Activated naive CD4-positive, alpha-beta T cell treated with anti-CD3 and anti-CD28 coated beads, Interleukin-2, amount 50 U/mL, for 24 hours (primary cell): ENCODE data around the gene HPCAL1.
A peak's percentile ranks its signal among the peaks of the same experiment; 100 is the strongest.

Experiments used
- H3K27ac Mint-ChIP-seq: one replicate; pipeline ENCODE4 v1.8.0; 2021; ENCODE audit warnings: mild to moderate bottlenecking, mixed read lengths
- H3K27me3 Mint-ChIP-seq: one replicate; pipeline ENCODE4 v1.8.0; 2021; ENCODE audit warnings: mixed read lengths
- H3K36me3 Mint-ChIP-seq: one replicate; pipeline ENCODE4 v1.8.0; 2021; ENCODE audit warnings: mixed read lengths
- H3K4me1 Mint-ChIP-seq: one replicate; pipeline ENCODE4 v1.8.0; 2021; ENCODE audit warnings: mixed read lengths
- H3K4me3 Mint-ChIP-seq: one replicate; pipeline ENCODE4 v1.8.0; 2021; ENCODE audit warnings: mild to moderate bottlenecking, mixed read lengths
- H3K9me3 Mint-ChIP-seq: one replicate; pipeline ENCODE4 v1.8.0; 2021; ENCODE audit warnings: mixed read lengths

HPCAL1 gene

DNA sequence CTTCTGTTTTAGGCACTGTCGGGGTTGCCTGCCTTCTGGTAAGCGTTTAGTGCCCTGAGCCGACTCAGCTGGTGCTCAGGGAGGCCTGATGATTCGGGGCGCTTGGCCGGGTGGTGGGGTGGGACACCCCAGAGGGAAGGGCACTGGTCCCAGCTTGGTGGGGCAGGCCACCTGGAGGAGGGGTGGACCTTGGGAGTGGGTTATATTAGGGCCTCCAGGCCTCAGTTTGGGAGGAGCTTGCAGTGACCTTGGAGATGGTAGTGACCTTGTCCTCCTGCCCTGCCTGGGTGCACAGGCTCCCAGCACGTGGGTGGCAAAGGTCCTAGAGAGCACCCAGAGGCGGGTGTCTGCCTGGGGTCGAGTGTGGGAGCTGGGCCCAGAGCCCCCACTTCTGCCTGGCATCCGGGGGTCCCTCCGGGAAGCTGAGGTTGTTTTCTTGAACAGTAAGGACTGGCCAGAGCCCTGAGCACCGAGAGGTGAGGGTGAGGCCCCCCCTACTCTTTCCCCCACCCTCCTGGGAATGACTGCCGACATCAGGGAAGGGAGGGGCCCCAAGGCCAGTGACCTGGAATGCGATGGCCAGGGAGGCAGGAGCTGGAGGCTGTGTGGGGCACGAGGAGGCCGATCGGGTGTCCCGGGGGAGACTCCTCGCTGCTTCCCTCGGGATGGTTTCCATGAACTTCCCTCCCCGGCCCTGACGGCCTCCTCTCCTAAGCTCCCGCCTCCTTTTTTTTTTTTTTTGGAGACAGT, 61.3 kb downstream of the HPCAL1 start:
- Mint-ChIP-seq H3K4me3 (no peak overlapping the region), H3K27ac (no peak overlapping the region), H3K4me1 (peaks cover 47% of the 10 kb centered on the region), H3K36me3 (no peaks in the 10 kb centered on the region), H3K27me3 (no peaks in the 10 kb centered on the region), H3K9me3 (no peaks in the 10 kb centered on the region)

DNA sequence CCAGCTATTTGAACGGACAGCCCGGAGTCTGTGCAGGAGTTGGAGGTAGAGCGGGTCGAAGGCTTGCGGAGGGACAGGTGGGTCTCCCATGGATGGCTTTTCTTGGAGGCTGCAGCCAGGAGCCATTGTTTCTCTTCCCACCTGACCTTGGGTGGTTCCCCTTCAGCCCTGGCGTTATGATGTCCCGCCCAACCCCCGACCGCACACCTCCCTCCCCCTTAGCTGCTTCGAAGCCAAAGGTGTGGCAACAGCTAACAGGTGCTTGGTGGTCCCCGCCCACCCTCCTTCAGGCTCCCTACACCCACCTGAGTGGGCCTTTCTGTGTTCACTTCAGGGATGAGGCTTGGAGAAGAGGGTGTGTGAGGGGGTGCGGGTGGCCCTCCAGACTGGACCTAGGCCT, 62.7 kb downstream of the HPCAL1 start:
- H3K27me3 Mint-ChIP-seq, result no peaks in the 10 kb centered on the region
- peaks cover 52% of the 10 kb centered on the region for H3K4me1 Mint-ChIP-seq
- H3K27ac Mint-ChIP-seq, result no peak overlapping the region
- H3K9me3 Mint-ChIP-seq, result no peaks in the 10 kb centered on the region
- H3K4me3 Mint-ChIP-seq, result no peak overlapping the region
- H3K36me3 Mint-ChIP-seq, result no peaks in the 10 kb centered on the region

- H3K36me3 Mint-ChIP-seq, result no peaks in the 10 kb centered on the region
- H3K27ac Mint-ChIP-seq, result peak overlapping the region; percentile 5
These were observed 64.0 kb downstream of the HPCAL1 start for GRCh38 chr2:10366601-10367270.

GRCh38 chr2:10367472-10368439, 65.1 kb downstream of the HPCAL1 start:
- Mint-ChIP-seq H3K27ac (no peak overlapping the region), H3K4me1 (peaks cover 45% of the 10 kb centered on the region), H3K27me3 (no peaks in the 10 kb centered on the region), H3K4me3 (no peak overlapping the region), H3K36me3 (no peaks in the 10 kb centered on the region), H3K9me3 (no peaks in the 10 kb centered on the region)

More at GRCh38 chr2:10366601-10367270, 64.0 kb downstream of the HPCAL1 start:
- Mint-ChIP-seq H3K4me1 (peaks cover 50% of the 10 kb centered on the region), H3K27me3 (no peaks in the 10 kb centered on the region), H3K9me3 (no peaks in the 10 kb centered on the region), H3K4me3 (no peak overlapping the region)

DNA sequence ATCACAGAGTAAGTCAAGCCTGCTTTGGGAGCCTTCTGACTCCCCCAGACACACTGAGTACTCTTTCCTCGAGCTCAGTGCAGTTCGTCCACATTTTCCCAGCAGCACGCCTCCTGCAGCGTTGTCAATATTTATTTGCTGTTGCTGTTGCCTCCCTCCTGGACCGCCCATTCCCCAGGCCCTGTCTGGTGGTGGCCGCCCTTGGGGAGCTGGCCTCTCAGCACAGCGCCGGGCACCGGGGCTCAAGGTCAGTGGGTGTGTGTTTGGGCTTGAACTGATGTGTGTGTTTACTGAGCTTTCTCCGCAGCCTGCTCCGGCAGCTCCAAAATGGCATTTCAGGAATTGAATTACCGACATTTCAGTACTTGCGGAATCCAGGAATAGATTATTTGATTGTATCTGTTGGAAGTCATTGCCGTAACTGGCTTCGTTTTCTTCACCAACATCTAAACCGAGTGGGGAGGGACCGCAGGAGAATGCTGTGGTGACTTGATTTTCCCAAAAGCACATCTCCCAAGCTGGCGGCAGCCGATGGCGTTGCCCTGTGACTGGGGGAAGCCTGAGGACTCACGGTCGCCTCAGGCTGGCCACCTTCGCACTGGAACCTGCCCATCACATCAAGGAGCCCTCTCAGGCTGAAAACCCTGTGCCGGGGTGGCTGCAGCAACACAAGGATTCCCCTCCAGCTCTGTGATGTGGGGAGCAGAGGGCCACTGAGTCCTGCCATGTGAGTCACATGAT, 66.0 kb downstream of the HPCAL1 start:
- H3K27ac Mint-ChIP-seq, result no peak overlapping the region
- H3K4me1 Mint-ChIP-seq, result peaks cover 54% of the 10 kb centered on the region
- no peaks in the 10 kb centered on the region for H3K27me3 Mint-ChIP-seq
- H3K9me3 Mint-ChIP-seq, result no peaks in the 10 kb centered on the region
- H3K36me3 Mint-ChIP-seq, result peaks cover 3% of the 10 kb centered on the region
- no peak overlapping the region for H3K4me3 Mint-ChIP-seq

DNA sequence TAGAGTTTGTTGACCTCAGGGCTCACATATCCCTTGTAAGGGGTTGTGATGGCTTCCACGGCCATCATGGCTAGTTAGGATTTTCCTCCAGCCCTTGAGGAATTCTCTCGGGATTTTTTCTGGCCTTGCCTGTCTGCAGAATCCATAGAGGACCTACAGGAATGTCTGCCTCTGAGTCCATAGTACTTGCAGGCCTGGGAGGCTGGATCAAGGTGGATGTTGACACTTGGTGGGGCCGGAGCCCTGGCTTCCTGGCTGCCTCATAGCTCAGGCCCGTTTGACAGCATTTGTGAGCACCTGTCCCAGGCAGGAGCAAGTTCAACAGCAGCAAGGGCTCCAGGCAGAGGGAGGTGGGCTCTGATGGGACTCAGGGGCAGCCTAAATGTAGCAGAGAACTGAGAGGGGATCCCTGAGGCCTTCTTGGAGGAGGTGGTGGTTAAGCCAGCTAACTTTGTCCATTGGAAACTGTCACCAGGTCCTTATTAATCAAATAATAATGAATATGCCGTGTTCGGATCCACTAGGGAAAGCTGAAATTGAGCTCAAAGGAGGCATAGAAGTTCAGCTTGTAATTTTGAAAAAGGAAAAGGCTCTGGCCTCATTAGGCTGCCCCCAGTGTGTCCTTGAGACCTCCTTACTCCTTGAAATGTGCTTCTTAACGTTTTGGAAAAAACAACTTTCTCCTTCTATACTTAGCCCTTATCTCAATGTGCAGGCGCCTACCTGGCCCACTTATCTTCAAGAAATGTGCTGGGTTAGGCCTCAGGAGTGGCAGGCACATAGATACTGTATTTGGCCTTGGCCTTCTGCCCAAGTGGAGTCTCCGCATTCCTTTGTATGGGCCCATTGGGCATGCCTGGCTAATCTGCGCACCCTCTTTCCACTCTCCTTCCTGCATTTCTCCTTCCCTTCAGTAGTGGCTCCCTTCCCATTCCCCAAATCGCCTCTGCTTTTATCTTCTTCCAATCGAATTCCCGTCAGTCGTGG, 66.9 kb downstream of the HPCAL1 start:
- H3K4me1 Mint-ChIP-seq, result peaks cover 56% of the 10 kb centered on the region
- peak overlapping the region; percentile 30 for H3K27ac Mint-ChIP-seq
- peaks cover 3% of the 10 kb centered on the region for H3K36me3 Mint-ChIP-seq
- H3K27me3 Mint-ChIP-seq, result no peaks in the 10 kb centered on the region
- no peaks in the 10 kb centered on the region for H3K9me3 Mint-ChIP-seq
- no peak overlapping the region for H3K4me3 Mint-ChIP-seq

DNA sequence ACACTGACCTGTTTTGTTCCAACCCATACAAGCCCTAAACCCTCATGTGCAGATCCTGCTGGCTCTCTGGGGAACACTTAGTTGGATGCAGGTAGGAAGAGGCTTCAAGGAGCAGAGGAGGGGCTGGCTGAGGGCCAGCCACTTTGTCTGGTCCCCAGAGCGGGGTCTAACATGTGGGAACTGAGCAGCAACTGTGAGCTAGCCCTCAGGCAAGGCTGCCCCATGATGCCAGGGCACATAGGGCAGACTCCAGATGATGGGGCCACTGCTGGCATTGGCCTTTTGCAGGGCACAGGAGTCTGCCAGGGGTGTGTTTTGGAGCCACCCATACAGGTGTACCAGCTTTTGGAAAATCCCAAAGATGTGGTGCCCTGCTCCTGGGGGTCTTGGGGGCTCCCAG, 67.7 kb downstream of the HPCAL1 start:
- Mint-ChIP-seq H3K27ac (peak overlapping the region; percentile 30), H3K4me3 (no peak overlapping the region), H3K4me1 (peaks cover 57% of the 10 kb centered on the region), H3K27me3 (no peaks in the 10 kb centered on the region), H3K9me3 (no peaks in the 10 kb centered on the region), H3K36me3 (peaks cover 3% of the 10 kb centered on the region)

- no peak overlapping the region for H3K27ac Mint-ChIP-seq
- H3K27me3 Mint-ChIP-seq, result no peaks in the 10 kb centered on the region
- no peaks in the 10 kb centered on the region for H3K9me3 Mint-ChIP-seq
- no peak overlapping the region for H3K4me3 Mint-ChIP-seq
- peaks cover 62% of the 10 kb centered on the region for H3K4me1 Mint-ChIP-seq
- H3K36me3 Mint-ChIP-seq, result peaks cover 3% of the 10 kb centered on the region
These were observed 68.2 kb downstream of the HPCAL1 start for GRCh38 chr2:10370895-10371294.

DNA sequence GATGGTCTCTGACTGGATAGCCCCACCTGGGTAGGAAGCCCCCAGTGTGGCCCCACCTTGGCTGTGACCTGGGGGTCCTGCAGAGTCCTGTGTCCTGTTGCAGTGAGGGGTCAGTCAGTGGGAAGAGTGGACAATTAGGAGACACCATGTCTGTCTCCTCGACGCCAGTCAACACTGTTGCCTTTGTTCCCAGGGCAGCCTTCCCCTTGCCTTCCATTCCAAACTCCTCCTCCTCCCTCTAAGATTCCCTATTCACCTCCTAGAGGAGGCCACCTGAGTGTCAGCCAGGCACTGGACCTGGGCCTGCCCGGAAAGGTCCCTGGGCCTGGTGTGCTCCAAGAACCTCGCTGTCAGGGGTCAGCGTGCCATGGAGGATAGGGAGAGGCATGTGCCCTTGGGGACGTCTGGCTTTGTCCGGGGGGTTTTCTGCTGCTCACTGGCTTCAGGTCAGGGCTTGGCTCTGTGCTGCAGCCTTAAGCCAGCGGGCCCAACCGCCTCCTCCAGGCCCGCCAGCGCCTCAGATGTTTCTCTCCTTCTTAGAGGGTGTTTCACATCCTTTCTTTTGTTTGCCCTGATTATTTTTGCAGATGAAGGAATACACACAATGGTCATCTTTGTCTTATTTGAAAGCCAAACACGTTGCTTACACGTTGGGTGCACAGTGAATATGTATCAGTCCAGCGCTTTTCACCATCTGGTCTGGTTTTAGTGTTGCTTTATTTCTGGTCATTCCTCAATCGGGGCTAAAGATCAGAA, 68.9 kb downstream of the HPCAL1 start:
- Mint-ChIP-seq H3K9me3 (no peaks in the 10 kb centered on the region), H3K27ac (peak overlapping the region; percentile 86), H3K36me3 (peaks cover 3% of the 10 kb centered on the region), H3K4me3 (no peak overlapping the region), H3K27me3 (no peaks in the 10 kb centered on the region), H3K4me1 (peaks cover 68% of the 10 kb centered on the region)

DNA sequence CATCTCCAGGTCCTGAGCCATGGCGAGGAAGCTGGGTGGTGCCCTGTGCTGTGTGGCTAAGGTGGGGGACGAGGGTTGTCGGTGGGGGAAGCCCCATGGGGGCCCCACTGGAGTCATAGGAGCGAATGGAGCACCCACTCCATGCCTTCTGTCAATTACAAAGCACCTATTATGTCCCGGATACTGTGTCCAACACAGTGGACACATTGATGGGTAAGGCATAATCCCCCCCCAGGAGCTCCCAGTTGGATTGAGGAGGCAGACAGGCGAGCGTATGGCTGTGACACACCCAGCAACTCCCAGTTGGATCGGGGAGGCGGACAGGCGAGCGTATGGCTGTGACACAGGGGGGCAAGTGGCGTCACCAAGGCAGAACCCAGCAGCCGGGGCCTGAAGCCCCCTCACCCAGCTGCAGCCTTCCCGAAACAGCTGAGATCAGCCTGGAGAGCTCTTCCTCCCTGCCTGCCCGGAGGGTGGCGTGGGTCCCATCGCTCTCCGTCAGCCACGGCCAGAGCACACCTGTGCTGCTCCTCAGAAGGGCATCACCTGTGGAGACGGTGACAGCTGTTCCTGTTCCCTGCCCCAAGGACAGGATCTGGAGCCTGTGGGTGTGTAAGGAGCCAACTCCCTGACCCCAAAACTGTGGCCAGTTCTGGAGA, 69.6 kb downstream of the HPCAL1 start:
- H3K9me3 Mint-ChIP-seq, result no peaks in the 10 kb centered on the region
- no peak overlapping the region for H3K27ac Mint-ChIP-seq
- peaks cover 3% of the 10 kb centered on the region for H3K36me3 Mint-ChIP-seq
- H3K4me3 Mint-ChIP-seq, result no peak overlapping the region
- peaks cover 67% of the 10 kb centered on the region for H3K4me1 Mint-ChIP-seq
- no peaks in the 10 kb centered on the region for H3K27me3 Mint-ChIP-seq

- no peak overlapping the region for H3K4me3 Mint-ChIP-seq
- H3K27ac Mint-ChIP-seq, result peak overlapping the region; percentile 83
- H3K27me3 Mint-ChIP-seq, result no peaks in the 10 kb centered on the region
- H3K9me3 Mint-ChIP-seq, result no peaks in the 10 kb centered on the region
- H3K4me1 Mint-ChIP-seq, result peaks cover 68% of the 10 kb centered on the region
- peaks cover 3% of the 10 kb centered on the region for H3K36me3 Mint-ChIP-seq
These were observed 70.1 kb downstream of the HPCAL1 start for GRCh38 chr2:10372862-10373240.

DNA sequence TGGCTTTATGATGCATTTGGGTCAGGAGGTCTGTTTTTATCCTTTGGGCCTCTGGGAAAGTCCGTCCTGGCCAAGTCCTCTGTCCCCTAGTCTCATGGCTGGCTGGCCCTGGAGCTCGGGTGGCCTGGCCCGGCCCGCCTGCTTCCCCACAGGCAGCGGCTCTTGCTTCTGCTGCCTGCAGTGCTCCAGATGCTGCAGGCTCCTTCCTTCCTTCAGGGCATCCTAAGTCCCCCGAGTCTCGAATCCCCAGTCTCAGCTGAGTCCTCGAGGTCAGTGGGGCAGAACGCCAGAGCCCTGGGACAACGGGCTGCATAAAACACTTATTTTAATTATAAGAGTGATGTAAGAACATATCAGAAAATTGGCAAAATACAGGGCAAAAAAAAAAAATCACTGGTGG, 71.2 kb downstream of the HPCAL1 start:
- Mint-ChIP-seq H3K4me1 (peaks cover 75% of the 10 kb centered on the region), H3K4me3 (no peak overlapping the region), H3K27me3 (no peaks in the 10 kb centered on the region), H3K27ac (no peak overlapping the region), H3K36me3 (peaks cover 3% of the 10 kb centered on the region), H3K9me3 (no peaks in the 10 kb centered on the region)

DNA sequence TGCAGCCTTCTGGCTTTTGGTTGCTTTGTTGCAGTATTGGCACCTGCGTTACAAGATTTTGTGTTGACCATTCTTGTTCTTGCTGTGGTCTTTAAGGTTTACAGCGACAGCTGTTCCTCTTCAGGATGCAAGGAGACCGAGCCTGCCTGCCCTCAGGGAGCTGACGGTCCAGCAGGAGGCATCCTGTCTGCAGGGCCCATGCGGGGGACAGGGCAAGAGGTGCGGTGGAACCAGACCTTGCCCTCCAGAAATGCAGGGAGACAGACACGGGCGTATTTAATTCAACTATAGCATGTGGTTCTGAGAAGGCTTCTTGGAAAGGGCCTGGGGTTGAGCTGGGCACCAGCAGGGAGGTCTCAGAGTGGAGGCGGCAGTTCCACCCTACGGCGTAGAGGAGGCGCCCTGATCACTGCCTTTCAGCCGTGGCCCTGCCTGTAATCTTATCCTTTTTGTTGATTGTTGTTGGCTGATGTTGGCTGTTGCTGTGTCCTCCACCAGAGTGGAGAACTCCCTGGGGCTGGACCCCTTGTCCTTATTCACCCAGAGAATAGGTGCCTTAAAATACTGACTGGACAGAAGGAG, 71.7 kb downstream of the HPCAL1 start:
- Mint-ChIP-seq H3K27me3 (no peaks in the 10 kb centered on the region), H3K4me1 (peaks cover 75% of the 10 kb centered on the region), H3K9me3 (no peaks in the 10 kb centered on the region), H3K4me3 (peak overlapping the region; percentile 16), H3K36me3 (peaks cover 3% of the 10 kb centered on the region), H3K27ac (peak overlapping the region; percentile 86)
